IMR-90 (cell line): ENCODE results near the gene WDR1. TPM values are rescaled to one million over a fixed set of nuclear protein-coding genes. Genes with fewer than 3 reads are reported as not detected.

Experiments used
- ATAC-seq: fragments of 200-7000 bp; cut with Tn5 transposase; 2 replicates; pipeline ENCODE4 v1.9.1; 2020; ENCODE audit warnings: low read depth, mild to moderate bottlenecking, moderate library complexity
- BruUV-seq: library from RNA; stranded (reverse); fragments of 400-500 nt; replicated peaks from 2 replicates; lab custom pipeline; 2021; lab: Mats Ljungman, UMichigan
- CTCF ChIA-PET: fragments of 300-600 bp; formaldehyde crosslinking; extraction: SDS; loops from one replicate; lab custom pipeline; 2021; ENCODE audit warnings: antibody characterized with exemption; lab: Yijun Ruan, JAX
- POLR2A ChIA-PET: fragments of 300-600 bp; sonication (Branson Sonifier 250); formaldehyde crosslinking; loops from one replicate; lab custom pipeline; 2022; ENCODE audit warnings: antibody characterized with exemption; ENCODE audit not compliant: unreplicated experiment; lab: Charles Lee
- DNase-seq: peaks from one replicate; pipeline ENCODE4 v3.0.0; 2013
- H2AFZ ChIP-seq: replicated peaks from 2 replicates; pipeline ENCODE3; 2013; ENCODE audit warnings: low read length, mild to moderate bottlenecking; ENCODE audit not compliant: poor library complexity
- H2AK5ac ChIP-seq: 2 replicates; pipeline ENCODE4 v1.6.1; 2013; ENCODE audit warnings: low read depth, low read length, inconsistent platforms
- H2AK9ac ChIP-seq: replicated peaks from 2 replicates; pipeline ENCODE3; 2013; ENCODE audit warnings: mild to moderate bottlenecking, low read depth, low read length, moderate library complexity; ENCODE audit not compliant: poor library complexity
- H2BK120ac ChIP-seq: 2 replicates; pipeline ENCODE4 v1.6.1; 2013; ENCODE audit warnings: low read depth, low read length, inconsistent platforms
- H2BK15ac ChIP-seq: 3 replicates; pipeline ENCODE4 v1.6.1; 2013; ENCODE audit warnings: low read depth, low read length, inconsistent platforms
- H2BK20ac ChIP-seq: 2 replicates; pipeline ENCODE4 v1.6.1; 2013; ENCODE audit warnings: low read depth, mild to moderate bottlenecking, inconsistent platforms, low read length, moderate library complexity
- H2BK5ac ChIP-seq: 2 replicates; pipeline ENCODE4 v1.6.1; 2013; ENCODE audit warnings: mild to moderate bottlenecking, low read depth, low read length, inconsistent platforms; ENCODE audit not compliant: poor library complexity, severe bottlenecking
- H3K14ac ChIP-seq: replicated peaks from 2 replicates; pipeline ENCODE4 v1.6.1; 2013; ENCODE audit warnings: low read depth, low read length, inconsistent platforms
- H3K18ac ChIP-seq: 2 replicates; pipeline ENCODE4 v1.6.1; 2013; ENCODE audit warnings: low read depth, low read length, control low read depth
- H3K23ac ChIP-seq: 2 replicates; pipeline ENCODE4 v1.6.1; 2013; ENCODE audit warnings: low read depth, low read length, inconsistent platforms
- H3K27ac ChIP-seq: 2 replicates; pipeline ENCODE4 v1.5.1; 2013; ENCODE audit warnings: mild to moderate bottlenecking, control low read depth, low read length; ENCODE audit not compliant: insufficient read depth
- H3K27me3 ChIP-seq: 2 replicates; pipeline ENCODE4 v1.6.1; 2013; ENCODE audit warnings: low read length; ENCODE audit not compliant: control insufficient read depth, insufficient read depth
- H3K36me3 ChIP-seq: 2 replicates; pipeline ENCODE4 v1.6.1; 2013; ENCODE audit warnings: low read length, mixed read lengths; ENCODE audit not compliant: control insufficient read depth, insufficient read depth
- H3K4ac ChIP-seq: 2 replicates; pipeline ENCODE4 v1.6.1; 2013; ENCODE audit warnings: low read depth, low read length, inconsistent platforms
- H3K4me1 ChIP-seq: 2 replicates; pipeline ENCODE4 v1.6.1; 2013; ENCODE audit warnings: low read length, mixed read lengths; ENCODE audit not compliant: control insufficient read depth, insufficient read depth
- H3K4me2 ChIP-seq: 2 replicates; pipeline ENCODE4 v1.6.1; 2013; ENCODE audit warnings: low read depth, mild to moderate bottlenecking, control low read depth, low read length, moderate library complexity
- H3K4me3 ChIP-seq: 2 replicates; pipeline ENCODE4 v1.5.1; 2013; ENCODE audit warnings: low read depth, mild to moderate bottlenecking, control low read depth, low read length, moderate library complexity; ENCODE audit not compliant: insufficient read depth
- H3K56ac ChIP-seq: 2 replicates; pipeline ENCODE4 v1.6.1; 2013; ENCODE audit warnings: low read length, inconsistent platforms; ENCODE audit not compliant: insufficient read depth; ENCODE audit errors: extremely low read depth
- H3K79me1 ChIP-seq, 2 experiments: 2 replicates each; pipeline ENCODE4 v1.6.1; 2013; ENCODE audit warnings: low read length in 2 of 2, inconsistent platforms in 1 of 2, low read depth in 1 of 2
- H3K9ac ChIP-seq: 2 replicates; pipeline ENCODE4 v1.6.1; 2013; ENCODE audit warnings: low read depth, low read length, control low read depth
- H3K9me1 ChIP-seq: 2 replicates; pipeline ENCODE4 v1.6.1; 2013; ENCODE audit warnings: low read length, inconsistent platforms; ENCODE audit not compliant: insufficient read depth
- H3K9me3 ChIP-seq: 2 replicates; pipeline ENCODE4 v1.6.1; 2013; ENCODE audit warnings: low read length; ENCODE audit not compliant: control insufficient read depth, insufficient read depth
- H4K20me1 ChIP-seq: 2 replicates; pipeline ENCODE4 v1.6.1; 2013; ENCODE audit warnings: low read length, inconsistent platforms; ENCODE audit not compliant: insufficient read depth
- H4K5ac ChIP-seq: 2 replicates; pipeline ENCODE4 v1.6.1; 2013; ENCODE audit warnings: mild to moderate bottlenecking, low read depth, low read length, control low read depth
- H4K8ac ChIP-seq, 2 experiments: 2 replicates each; pipeline ENCODE4 v1.6.1; 2013; ENCODE audit warnings: low read depth in 2 of 2, low read length in 2 of 2, control low read depth in 1 of 2, inconsistent platforms in 1 of 2
- H4K91ac ChIP-seq: 2 replicates; pipeline ENCODE4 v1.6.1; 2013; ENCODE audit warnings: low read depth, low read length, inconsistent platforms; ENCODE audit not compliant: insufficient read depth
- BHLHE40 ChIP-seq: fragments of 150-350 bp; IDR thresholded peaks from 2 replicates; pipeline ENCODE4 v1.6.1; 2016; ENCODE audit warnings: mild to moderate bottlenecking, low read depth, low read length
- CEBPB ChIP-seq: IDR thresholded peaks from 2 replicates; pipeline ENCODE4 v1.6.1; 2012; ENCODE audit warnings: low read depth, low read length, improper control_type of control experiment
- CHD1 ChIP-seq: IDR thresholded peaks from 2 replicates; pipeline ENCODE4 v1.6.1; 2012; ENCODE audit warnings: low read depth, low read length, improper control_type of control experiment
- MAFK ChIP-seq: IDR thresholded peaks from 2 replicates; pipeline ENCODE4 v1.6.1; 2012; ENCODE audit warnings: low read depth, low read length, improper control_type of control experiment
- MAZ ChIP-seq: IDR thresholded peaks from 2 replicates; pipeline ENCODE4 v1.6.1; 2012; ENCODE audit warnings: low read depth, mild to moderate bottlenecking, low read length, improper control_type of control experiment, moderate library complexity, borderline replicate concordance
- MXI1 ChIP-seq: IDR thresholded peaks from 2 replicates; pipeline ENCODE4 v1.6.1; 2012; ENCODE audit warnings: low read depth, mild to moderate bottlenecking, low read length, moderate library complexity, borderline replicate concordance
- POLR2A ChIP-seq: IDR thresholded peaks from 2 replicates; pipeline ENCODE4 v1.6.1; 2012; ENCODE audit warnings: mild to moderate bottlenecking, low read depth, low read length
- RAD21 ChIP-seq: IDR thresholded peaks from 2 replicates; pipeline ENCODE4 v1.6.1; 2012; ENCODE audit warnings: low read length, improper control_type of control experiment
- RFX5 ChIP-seq: IDR thresholded peaks from 2 replicates; pipeline ENCODE4 v1.8.0; 2012; ENCODE audit warnings: low read depth, mild to moderate bottlenecking, low read length, moderate library complexity
- SMC3 ChIP-seq: fragments of 150-350 bp; IDR thresholded peaks from 2 replicates; pipeline ENCODE4 v1.6.1; 2016; ENCODE audit warnings: low read depth, mild to moderate bottlenecking, antibody characterized with exemption, low read length, moderate library complexity
- WGBS, 2 experiments: methylation state at CpG; one replicate each; pipeline versions ENCODE4 v1.1.5 to v1.1.7; 2013; ENCODE audit warnings: missing lambda C conversion rate in 2 of 2; ENCODE audit not compliant: insufficient read length in 1 of 2; ENCODE audit errors: extremely low coverage in 2 of 2; 5-methylcytosine and 5-hydroxymethylcytosine counted together
- dilution Hi-C: fragments of 300-500 bp; cut with HindIII; formaldehyde crosslinking; loops from one replicate; pipeline ENCODE4 v1.14.3; 2018; ENCODE audit warnings: low sequenced_read_pairs; ENCODE audit not compliant: unreplicated experiment
- in situ Hi-C: fragments of 300-500 bp; cut with MboI; formaldehyde crosslinking; loops from 3 replicates; pipeline ENCODE4 v1.14.3; 2019; ENCODE audit warnings: low sequenced_read_pairs, inconsistent platforms, mixed read lengths
- intact Hi-C: fragments of 100-400 bp; cut with micrococcal nuclease; formaldehyde crosslinking; loops from 2 replicates; pipeline ENCODE4 v1.10.0; 2022
- polyA plus RNA-seq, 3 experiments: library from polyadenylated mRNA; depleted of rRNA; stranded (reverse); fragments of >200 nt; gene quantifications; 2 replicates each; pipeline ENCODE4 v1.2.3, GENCODE V29; 2012; ENCODE audit warnings: low replicate concordance in 1 of 3
- total RNA-seq: library from RNA; depleted of rRNA; stranded (reverse); fragments of >200 nt; gene quantifications from 2 replicates; pipeline ENCODE4 v1.2.3, GENCODE V29; 2012
- TF ChIP-seq, protein P1 (sequence below): fragments of 150-350 bp; IDR thresholded peaks from 2 replicates; pipeline ENCODE4 v1.6.1; 2016; ENCODE audit warnings: low read depth, mild to moderate bottlenecking, low read length, moderate library complexity, borderline replicate concordance
- TF ChIP-seq, protein P2 (sequence below): conservative IDR thresholded peaks from 2 replicates; pipeline ENCODE4 v1.5.1; 2012; ENCODE audit warnings: mild to moderate bottlenecking, low read depth, low read length, improper control_type of control experiment

Gene WDR1
- total and polyA plus RNA-seq, 2 of the 4 experiments (the other 2 are of a cell fraction), result 725 to 992 TPM

DNA sequence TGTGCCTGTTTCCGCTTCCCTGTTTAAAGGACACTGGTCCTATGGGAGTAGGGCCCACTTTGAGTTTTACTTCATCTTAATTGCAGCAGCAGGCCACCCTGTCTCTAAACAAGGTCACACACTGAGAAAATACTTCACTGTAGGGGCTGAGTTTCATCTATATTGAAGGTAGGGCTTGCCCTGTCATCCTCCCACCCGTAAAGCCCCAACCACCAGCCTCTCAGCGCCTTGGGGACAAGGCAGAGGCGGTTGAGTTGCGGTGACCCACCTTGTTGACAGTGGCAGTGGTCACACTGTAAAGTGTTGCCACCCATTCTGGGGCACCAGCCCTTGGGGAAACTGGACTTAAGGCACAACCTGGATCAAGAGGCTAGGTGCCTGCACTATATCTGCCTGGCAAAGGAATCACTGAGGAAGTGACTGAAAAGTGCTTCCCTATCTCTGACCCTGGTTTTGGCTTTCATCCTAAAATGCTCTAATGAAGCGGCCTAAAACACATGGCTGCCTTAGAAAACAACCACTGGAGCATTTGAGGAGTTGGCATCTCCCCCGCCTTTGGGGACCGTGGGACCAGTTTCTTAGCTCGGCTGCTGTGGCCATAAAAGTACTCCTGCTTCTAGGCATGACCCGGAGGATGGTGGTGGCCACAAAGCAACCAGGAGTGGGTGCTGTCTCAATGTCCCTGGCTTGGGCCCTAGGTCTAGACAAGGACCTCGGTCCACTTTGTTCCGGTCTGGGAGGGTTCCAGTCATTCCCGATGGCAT lies 7.8 kb upstream of the WDR1 start (continued):
- no peak for TF ChIP-seq CHD1

DNA sequence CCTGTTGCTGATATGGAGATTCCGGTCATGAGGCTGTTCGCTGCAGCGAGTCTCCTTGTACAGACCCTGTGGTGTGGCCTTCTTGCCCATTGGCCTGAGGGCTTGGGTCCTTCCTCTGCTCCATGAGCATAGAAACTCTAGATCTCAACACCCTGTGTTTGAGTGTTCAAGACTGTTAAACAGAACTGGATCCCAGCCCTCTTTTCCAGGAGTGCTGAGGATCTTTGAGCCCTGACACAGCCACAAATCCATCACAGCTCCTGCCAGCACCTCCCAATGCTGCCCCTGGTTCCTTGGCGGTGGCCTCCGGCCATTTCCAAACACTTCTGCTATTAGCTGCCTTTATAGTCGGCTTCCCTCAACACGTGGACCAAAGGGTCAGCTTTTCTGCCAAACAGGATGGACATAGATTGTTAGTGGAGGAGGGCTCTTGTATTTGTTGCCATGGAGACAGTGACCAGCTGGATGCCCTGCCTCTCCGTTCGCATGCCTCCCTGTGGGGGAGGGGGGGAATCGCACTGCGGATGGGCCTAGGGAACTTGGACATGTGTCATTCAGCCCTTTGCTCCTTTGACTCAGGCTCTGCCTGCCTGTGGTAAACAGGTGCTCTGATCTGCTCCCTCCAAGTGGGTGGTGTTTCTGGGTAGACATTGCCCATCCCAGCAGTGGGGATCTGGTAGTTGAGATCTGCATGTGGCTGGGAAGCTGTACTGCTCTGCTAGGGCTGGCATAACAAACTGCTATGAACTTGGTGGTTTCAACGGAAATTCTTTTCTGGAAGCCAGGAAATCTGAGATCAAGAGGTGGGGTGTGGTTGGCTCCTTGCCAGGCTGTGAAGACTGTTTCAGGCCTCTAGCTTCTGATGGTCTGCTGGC lies 6.9 kb upstream of the WDR1 start:
- no peak overlapping the region for H3K4me3 ChIP-seq
- H3K14ac ChIP-seq, result no peak overlapping the region
- peaks cover 9% of the 10 kb centered on the region; the same call in 1 of the 2 replicates for H3K27me3 ChIP-seq
- H2AFZ ChIP-seq, result peak overlapping the region; percentile 57
- H3K9ac ChIP-seq, result no peak overlapping the region
- H4K91ac ChIP-seq, result no peak overlapping the region
- no peak overlapping the region for H3K23ac ChIP-seq
- no peak overlapping the region for H2BK15ac ChIP-seq
- in situ Hi-C loops, result no loop called here
- POLR2A ChIA-PET, result no interaction called here
- 0 out of 2 replicates have a peak, but pooled peaks cover 3% of the 10 kb centered on the region for H3K4me1 ChIP-seq
- no TSS peak for BruUV-seq
- 64% methylated on average over 4 of the region's 12 CpGs; no CpG with 5 or more reads in 1 of the 2 experiments for WGBS, 2 experiments
- peak; percentile 28 for ATAC-seq
- no peak overlapping the region for H3K27ac ChIP-seq
- intact Hi-C loops, result no loop called here
- no peak overlapping the region for H3K56ac ChIP-seq
- no peak overlapping the region for H3K4me2 ChIP-seq
- peaks cover 3% of the 10 kb centered on the region; the same call in 1 of the 2 replicates for H3K9me1 ChIP-seq
- H3K36me3 ChIP-seq, result no peaks in the 10 kb centered on the region
- no peaks in the 10 kb centered on the region for H4K20me1 ChIP-seq
- H4K5ac ChIP-seq, result no peak overlapping the region
- H3K4ac ChIP-seq, result no peak overlapping the region
- H2BK120ac ChIP-seq, result no peak overlapping the region
- no peak overlapping the region for H2BK20ac ChIP-seq
- no peak overlapping the region for H4K8ac ChIP-seq
- peak; percentile 22 for DNase-seq
- H3K18ac ChIP-seq, result no peak overlapping the region
- no peak overlapping the region; the same call in 1 of the 2 replicates for H2AK5ac ChIP-seq
- H3K79me1 ChIP-seq, result no peaks in the 10 kb centered on the region
- H2BK5ac ChIP-seq, result no peak overlapping the region
- H3K9me3 ChIP-seq, result no peaks in the 10 kb centered on the region; the same call in 1 of the 2 replicates
- H2AK9ac ChIP-seq, result no peak overlapping the region
- CTCF ChIA-PET, result no interaction called here
- dilution Hi-C loops, result no loop called here
- TF ChIP-seq POLR2A (no peak), MAFK (no peak), BHLHE40 (no peak), CHD1 (no peak), MAZ (no peak), RAD21 (no peak), MXI1 (no peak), CEBPB (no peak), RFX5 (no peak), SMC3 (no peak)
- TF ChIP-seq, protein P1, sequence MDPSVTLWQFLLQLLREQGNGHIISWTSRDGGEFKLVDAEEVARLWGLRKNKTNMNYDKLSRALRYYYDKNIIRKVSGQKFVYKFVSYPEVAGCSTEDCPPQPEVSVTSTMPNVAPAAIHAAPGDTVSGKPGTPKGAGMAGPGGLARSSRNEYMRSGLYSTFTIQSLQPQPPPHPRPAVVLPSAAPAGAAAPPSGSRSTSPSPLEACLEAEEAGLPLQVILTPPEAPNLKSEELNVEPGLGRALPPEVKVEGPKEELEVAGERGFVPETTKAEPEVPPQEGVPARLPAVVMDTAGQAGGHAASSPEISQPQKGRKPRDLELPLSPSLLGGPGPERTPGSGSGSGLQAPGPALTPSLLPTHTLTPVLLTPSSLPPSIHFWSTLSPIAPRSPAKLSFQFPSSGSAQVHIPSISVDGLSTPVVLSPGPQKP, result no peak
- TF ChIP-seq, protein P2, sequence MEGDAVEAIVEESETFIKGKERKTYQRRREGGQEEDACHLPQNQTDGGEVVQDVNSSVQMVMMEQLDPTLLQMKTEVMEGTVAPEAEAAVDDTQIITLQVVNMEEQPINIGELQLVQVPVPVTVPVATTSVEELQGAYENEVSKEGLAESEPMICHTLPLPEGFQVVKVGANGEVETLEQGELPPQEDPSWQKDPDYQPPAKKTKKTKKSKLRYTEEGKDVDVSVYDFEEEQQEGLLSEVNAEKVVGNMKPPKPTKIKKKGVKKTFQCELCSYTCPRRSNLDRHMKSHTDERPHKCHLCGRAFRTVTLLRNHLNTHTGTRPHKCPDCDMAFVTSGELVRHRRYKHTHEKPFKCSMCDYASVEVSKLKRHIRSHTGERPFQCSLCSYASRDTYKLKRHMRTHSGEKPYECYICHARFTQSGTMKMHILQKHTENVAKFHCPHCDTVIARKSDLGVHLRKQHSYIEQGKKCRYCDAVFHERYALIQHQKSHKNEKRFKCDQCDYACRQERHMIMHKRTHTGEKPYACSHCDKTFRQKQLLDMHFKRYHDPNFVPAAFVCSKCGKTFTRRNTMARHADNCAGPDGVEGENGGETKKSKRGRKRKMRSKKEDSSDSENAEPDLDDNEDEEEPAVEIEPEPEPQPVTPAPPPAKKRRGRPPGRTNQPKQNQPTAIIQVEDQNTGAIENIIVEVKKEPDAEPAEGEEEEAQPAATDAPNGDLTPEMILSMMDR, result no peak
